Measurements from ENCODE around the gene GPSM3. TPM values are rescaled to one million over a fixed set of nuclear protein-coding genes. Genes with fewer than 3 reads are reported as not detected.

Gene GPSM3
- total and polyA plus RNA-seq, 2 of the 13 experiments (the other 11 are each of a cell fraction or from before 2014, with no cell fraction given), result 0.18 to 6.2 TPM

DNA sequence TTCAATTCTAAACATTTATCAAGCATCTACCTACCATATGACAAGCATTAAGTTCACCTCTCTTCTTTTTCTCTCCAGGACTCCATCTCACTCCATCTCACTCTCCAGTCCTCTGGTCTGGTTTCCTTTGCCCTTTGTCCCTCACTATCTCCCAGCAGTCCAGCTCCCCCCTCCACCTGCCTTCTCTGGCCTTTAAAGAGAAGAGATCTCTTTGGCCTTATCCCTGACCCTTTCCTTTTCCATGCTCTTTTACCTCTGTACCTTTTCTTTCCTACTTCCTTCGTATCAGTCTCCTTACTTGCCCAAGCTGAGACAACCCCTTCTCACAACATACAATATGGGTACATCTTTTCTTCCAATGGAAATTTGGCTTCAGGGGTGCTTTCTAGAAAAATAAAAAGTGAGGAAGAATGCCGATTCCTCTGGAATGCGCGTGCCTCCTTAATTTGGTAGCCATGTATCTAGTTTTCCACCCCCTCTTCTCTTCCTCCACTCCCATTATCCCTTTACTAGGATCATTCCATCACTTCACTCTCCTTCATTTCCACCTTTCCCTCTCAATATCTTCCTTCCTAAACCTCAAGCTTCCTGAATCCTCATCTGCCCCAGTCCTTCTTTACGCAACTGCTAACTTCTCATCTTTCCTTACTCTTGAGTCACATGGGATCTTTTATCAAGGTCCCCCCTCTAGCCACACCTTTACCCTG lies 15.8 kb downstream of the GPSM3 start (continued):
- peak; percentile 48; the same call in 1 of the 2 replicates for TF ChIP-seq NR2F6 (IDR thresholded peaks at IDR 0.05)
- no peak for TF ChIP-seq NR2F6 (CRISPR knock-in tag; IDR thresholded peaks at IDR 0.05)
- 0 out of 2 replicates have a peak, but pooled peaks have one; percentile 14 for TF ChIP-seq HOXA5 (CRISPR knock-in tag; IDR thresholded peaks at IDR 0.05)
- TF ChIP-seq ZNF589 (CRISPR knock-in tag; conservative IDR thresholded peaks at IDR 0.05), result 0 out of 2 replicates have a peak, but pooled peaks have one; percentile 19
- TF ChIP-seq ZNF644 (CRISPR knock-in tag; IDR thresholded peaks at IDR 0.05; ENCODE audit: low read depth), result no peak
- TF ChIP-seq MTF2 (CRISPR knock-in tag; IDR thresholded peaks at IDR 0.05; ENCODE audit: borderline replicate concordance), result no peak
- 0 out of 2 replicates have a peak, but pooled peaks have one; percentile 12 for TF ChIP-seq ZNF564 (CRISPR knock-in tag; IDR thresholded peaks at IDR 0.05)
- TF ChIP-seq SMAD3 (CRISPR knock-in tag; IDR thresholded peaks at IDR 0.05), result no peak
- peak; percentile 86 for TF ChIP-seq CCAR2 (optimal IDR thresholded peaks at IDR 0.05; ENCODE audit: low read depth, low read length)
- TF ChIP-seq, protein P1, sequence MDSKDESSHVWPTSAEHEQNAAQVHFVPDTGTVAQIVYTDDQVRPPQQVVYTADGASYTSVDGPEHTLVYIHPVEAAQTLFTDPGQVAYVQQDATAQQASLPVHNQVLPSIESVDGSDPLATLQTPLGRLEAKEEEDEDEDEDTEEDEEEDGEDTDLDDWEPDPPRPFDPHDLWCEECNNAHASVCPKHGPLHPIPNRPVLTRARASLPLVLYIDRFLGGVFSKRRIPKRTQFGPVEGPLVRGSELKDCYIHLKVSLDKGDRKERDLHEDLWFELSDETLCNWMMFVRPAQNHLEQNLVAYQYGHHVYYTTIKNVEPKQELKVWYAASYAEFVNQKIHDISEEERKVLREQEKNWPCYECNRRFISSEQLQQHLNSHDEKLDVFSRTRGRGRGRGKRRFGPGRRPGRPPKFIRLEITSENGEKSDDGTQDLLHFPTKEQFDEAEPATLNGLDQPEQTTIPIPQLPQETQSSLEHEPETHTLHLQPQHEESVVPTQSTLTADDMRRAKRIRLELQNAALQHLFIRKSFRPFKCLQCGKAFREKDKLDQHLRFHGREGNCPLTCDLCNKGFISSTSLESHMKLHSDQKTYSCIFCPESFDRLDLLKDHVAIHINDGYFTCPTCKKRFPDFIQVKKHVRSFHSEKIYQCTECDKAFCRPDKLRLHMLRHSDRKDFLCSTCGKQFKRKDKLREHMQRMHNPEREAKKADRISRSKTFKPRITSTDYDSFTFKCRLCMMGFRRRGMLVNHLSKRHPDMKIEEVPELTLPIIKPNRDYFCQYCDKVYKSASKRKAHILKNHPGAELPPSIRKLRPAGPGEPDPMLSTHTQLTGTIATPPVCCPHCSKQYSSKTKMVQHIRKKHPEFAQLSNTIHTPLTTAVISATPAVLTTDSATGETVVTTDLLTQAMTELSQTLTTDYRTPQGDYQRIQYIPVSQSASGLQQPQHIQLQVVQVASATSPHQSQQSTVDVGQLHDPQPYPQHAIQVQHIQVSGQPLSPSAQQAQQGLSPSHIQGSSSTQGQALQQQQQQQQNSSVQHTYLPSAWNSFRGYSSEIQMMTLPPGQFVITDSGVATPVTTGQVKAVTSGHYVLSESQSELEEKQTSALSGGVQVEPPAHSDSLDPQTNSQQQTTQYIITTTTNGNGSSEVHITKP (CRISPR knock-in tag; IDR thresholded peaks at IDR 0.05; ENCODE audit: low read depth), result no peak
- no peak; the same call in 1 of the 2 replicates for TF ChIP-seq ZNF446 (CRISPR knock-in tag; IDR thresholded peaks at IDR 0.05)
- TF ChIP-seq CHD4 (IDR thresholded peaks at IDR 0.05; ENCODE audit: borderline replicate concordance, low read length), result no peak
- TF ChIP-seq ZC3H13 (CRISPR knock-in tag; IDR thresholded peaks at IDR 0.05), result no peak
- no peak for TF ChIP-seq KDM2A (CRISPR knock-in tag; IDR thresholded peaks at IDR 0.05; ENCODE audit: borderline replicate concordance, low read depth)
- TF ChIP-seq ZFY (CRISPR knock-in tag; IDR thresholded peaks at IDR 0.05), result 0 out of 2 replicates have a peak, but pooled peaks have one; percentile 26
- TF ChIP-seq MED1 (CRISPR knock-in tag; IDR thresholded peaks at IDR 0.05), result no peak
- TF ChIP-seq HOXA7 (CRISPR knock-in tag; IDR thresholded peaks at IDR 0.05), result no peak
- TF ChIP-seq ZNF768 (CRISPR knock-in tag; IDR thresholded peaks at IDR 0.05), result no peak
- TF ChIP-seq, protein P2, sequence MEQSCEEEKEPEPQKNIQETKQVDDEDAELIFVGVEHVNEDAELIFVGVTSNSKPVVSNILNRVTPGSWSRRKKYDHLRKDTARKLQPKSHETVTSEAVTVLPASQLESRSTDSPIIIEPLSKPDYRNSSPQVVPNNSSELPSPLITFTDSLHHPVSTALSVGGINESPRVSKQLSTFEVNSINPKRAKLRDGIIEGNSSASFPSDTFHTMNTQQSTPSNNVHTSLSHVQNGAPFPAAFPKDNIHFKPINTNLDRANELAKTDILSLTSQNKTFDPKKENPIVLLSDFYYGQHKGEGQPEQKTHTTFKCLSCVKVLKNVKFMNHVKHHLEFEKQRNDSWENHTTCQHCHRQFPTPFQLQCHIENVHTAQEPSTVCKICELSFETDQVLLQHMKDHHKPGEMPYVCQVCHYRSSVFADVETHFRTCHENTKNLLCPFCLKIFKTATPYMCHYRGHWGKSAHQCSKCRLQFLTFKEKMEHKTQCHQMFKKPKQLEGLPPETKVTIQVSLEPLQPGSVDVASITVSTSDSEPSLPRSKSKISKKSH (CRISPR knock-in tag; IDR thresholded peaks at IDR 0.05; ENCODE audit: borderline replicate concordance), result no peak
- TF ChIP-seq, protein P3, sequence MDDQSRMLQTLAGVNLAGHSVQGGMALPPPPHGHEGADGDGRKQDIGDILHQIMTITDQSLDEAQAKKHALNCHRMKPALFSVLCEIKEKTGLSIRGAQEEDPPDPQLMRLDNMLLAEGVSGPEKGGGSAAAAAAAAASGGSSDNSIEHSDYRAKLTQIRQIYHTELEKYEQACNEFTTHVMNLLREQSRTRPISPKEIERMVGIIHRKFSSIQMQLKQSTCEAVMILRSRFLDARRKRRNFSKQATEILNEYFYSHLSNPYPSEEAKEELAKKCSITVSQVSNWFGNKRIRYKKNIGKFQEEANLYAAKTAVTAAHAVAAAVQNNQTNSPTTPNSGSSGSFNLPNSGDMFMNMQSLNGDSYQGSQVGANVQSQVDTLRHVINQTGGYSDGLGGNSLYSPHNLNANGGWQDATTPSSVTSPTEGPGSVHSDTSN (CRISPR knock-in tag; IDR thresholded peaks at IDR 0.05; ENCODE audit: borderline replicate concordance), result no peak
- TF ChIP-seq NR2F1 (CRISPR knock-in tag; IDR thresholded peaks at IDR 0.05), result no peak
- no peak for TF ChIP-seq ZNF670 (CRISPR knock-in tag; IDR thresholded peaks at IDR 0.05; ENCODE audit: borderline replicate concordance)
- no peak for TF ChIP-seq CBFB (CRISPR knock-in tag; IDR thresholded peaks at IDR 0.05)
- TF ChIP-seq MLLT10 (CRISPR knock-in tag; IDR thresholded peaks at IDR 0.05), result no peak
